ENCODE data around the gene ISCA2. TPM values are rescaled to one million over a fixed set of nuclear protein-coding genes. Genes with fewer than 3 reads are reported as not detected.
"Not testable (repeated sequence)": the region's sequence is repeated elsewhere in the genome, so short reads cannot be mapped to it uniquely, and the experiment has no call there.

Gene ISCA2
- total and polyA plus RNA-seq, 2 donors (not counting 1 experiment from before 2014, with no cell fraction given): 11.7 to 32.1 TPM

GRCh38 chr14:74532246-74532645 is 38.7 kb downstream of the ISCA2 start:
- DNase-seq (ENCODE audit: low read depth in 2 of 2): no peak
- no peaks in the 10 kb centered on the region for H3K27me3 ChIP-seq (ENCODE audit: control insufficient read depth, insufficient read depth, low read length)
- no peaks in the 10 kb centered on the region for H3K4me1 ChIP-seq (ENCODE audit: control insufficient read depth, extremely low read depth, insufficient read depth, low read length)
- no peak overlapping the region for H3K9ac ChIP-seq (ENCODE audit: insufficient read depth, low read length)
- H3K4me3 ChIP-seq (replicated peaks in 1 of 4; ENCODE audit: control extremely low read depth in 1 of 4, insufficient read depth in 1 of 4, low read depth in 3 of 4, low read length in 4 of 4): no peak overlapping the region
- no peak overlapping the region for H3K4me2 ChIP-seq (ENCODE audit: extremely low read depth, insufficient read depth, low read length)
- H2AFZ ChIP-seq (ENCODE audit: low read length): no peak overlapping the region
- H3K9me3 ChIP-seq (ENCODE audit: control insufficient read depth, insufficient read depth, low read depth, low read length): no peaks in the 10 kb centered on the region
- no peaks in the 10 kb centered on the region for H3K79me2 ChIP-seq (ENCODE audit: control insufficient read depth, insufficient read depth, low read length)
- no peak for TF ChIP-seq CTCF (conservative IDR thresholded peaks at IDR 0.05 in 1 of 2, IDR thresholded peaks at IDR 0.05 in 1 of 2; ENCODE audit: low read depth in 1 of 2, low read length in 2 of 2)
- no peak for TF ChIP-seq EZH2 (IDR thresholded peaks at IDR 0.05; ENCODE audit: low read length, missing control alignments)
- H3K36me3 ChIP-seq (ENCODE audit: control insufficient read depth, insufficient read depth, low read length): peaks cover 30% of the 10 kb centered on the region
- no peaks in the 10 kb centered on the region for H4K20me1 ChIP-seq (ENCODE audit: control insufficient read depth, extremely low read depth, insufficient read depth, low read length)
- no peak overlapping the region for H3K27ac ChIP-seq (ENCODE audit: insufficient read depth, low read length)

- Histone ChIP-seq H3K9me3 (ENCODE audit: control insufficient read depth, insufficient read depth, low read depth, low read length) (no peaks in the 10 kb centered on the region), H4K20me1 (ENCODE audit: control insufficient read depth, extremely low read depth, insufficient read depth, low read length) (no peaks in the 10 kb centered on the region), H3K4me3 (replicated peaks in 1 of 4; ENCODE audit: control extremely low read depth in 1 of 4, insufficient read depth in 1 of 4, low read depth in 3 of 4, low read length in 4 of 4) (no peak overlapping the region), H3K36me3 (ENCODE audit: control insufficient read depth, insufficient read depth, low read length) (peaks cover 31% of the 10 kb centered on the region), H3K27me3 (ENCODE audit: control insufficient read depth, insufficient read depth, low read length) (no peaks in the 10 kb centered on the region), H3K4me2 (ENCODE audit: extremely low read depth, insufficient read depth, low read length) (no peak overlapping the region), H3K27ac (ENCODE audit: insufficient read depth, low read length) (no peak overlapping the region), H3K79me2 (ENCODE audit: control insufficient read depth, insufficient read depth, low read length) (no peaks in the 10 kb centered on the region), H2AFZ (ENCODE audit: low read length) (no peak overlapping the region), H3K9ac (ENCODE audit: insufficient read depth, low read length) (no peak overlapping the region), H3K4me1 (ENCODE audit: control insufficient read depth, extremely low read depth, insufficient read depth, low read length) (no peaks in the 10 kb centered on the region)
- no peak for DNase-seq (ENCODE audit: low read depth in 2 of 2)
- no peak for TF ChIP-seq EZH2 (IDR thresholded peaks at IDR 0.05; ENCODE audit: low read length, missing control alignments)
- TF ChIP-seq CTCF (conservative IDR thresholded peaks at IDR 0.05 in 1 of 2, IDR thresholded peaks at IDR 0.05 in 1 of 2; ENCODE audit: low read depth in 1 of 2, low read length in 2 of 2): no peak
Measured at GRCh38 chr14:74533576-74533975, 40.0 kb downstream of the ISCA2 start.

GRCh38 chr14:74535756-74536325 is 42.3 kb downstream of the ISCA2 start:
- no peaks in the 10 kb centered on the region for H3K9me3 ChIP-seq (ENCODE audit: control insufficient read depth, insufficient read depth, low read depth, low read length)
- peaks cover 2% of the 10 kb centered on the region for H3K4me1 ChIP-seq (ENCODE audit: control insufficient read depth, extremely low read depth, insufficient read depth, low read length)
- H3K36me3 ChIP-seq (ENCODE audit: control insufficient read depth, insufficient read depth, low read length): peaks cover 25% of the 10 kb centered on the region
- H3K9ac ChIP-seq (ENCODE audit: insufficient read depth, low read length): no peak overlapping the region
- no peak overlapping the region for H3K4me2 ChIP-seq (ENCODE audit: extremely low read depth, insufficient read depth, low read length)
- TF ChIP-seq EZH2 (IDR thresholded peaks at IDR 0.05; ENCODE audit: low read length, missing control alignments) (no peak), CTCF (conservative IDR thresholded peaks at IDR 0.05 in 1 of 2, IDR thresholded peaks at IDR 0.05 in 1 of 2; ENCODE audit: low read depth in 1 of 2, low read length in 2 of 2) (no peak)
- H3K27me3 ChIP-seq (ENCODE audit: control insufficient read depth, insufficient read depth, low read length): no peaks in the 10 kb centered on the region
- no peak overlapping the region for H2AFZ ChIP-seq (ENCODE audit: low read length)
- no peak overlapping the region for H3K4me3 ChIP-seq (replicated peaks in 1 of 4; ENCODE audit: control extremely low read depth in 1 of 4, insufficient read depth in 1 of 4, low read depth in 3 of 4, low read length in 4 of 4)
- H3K27ac ChIP-seq (ENCODE audit: insufficient read depth, low read length): no peak overlapping the region
- no peaks in the 10 kb centered on the region for H4K20me1 ChIP-seq (ENCODE audit: control insufficient read depth, extremely low read depth, insufficient read depth, low read length)
- no peak for DNase-seq (ENCODE audit: low read depth in 2 of 2)
- H3K79me2 ChIP-seq (ENCODE audit: control insufficient read depth, insufficient read depth, low read length): no peaks in the 10 kb centered on the region

- not testable (repeated sequence) for H3K4me1 ChIP-seq (ENCODE audit: control insufficient read depth, extremely low read depth, insufficient read depth, low read length); H3K27me3 ChIP-seq (ENCODE audit: control insufficient read depth, insufficient read depth, low read length); H3K9ac ChIP-seq (ENCODE audit: insufficient read depth, low read length); H3K79me2 ChIP-seq (ENCODE audit: control insufficient read depth, insufficient read depth, low read length); H3K9me3 ChIP-seq (ENCODE audit: control insufficient read depth, insufficient read depth, low read depth, low read length); H3K27ac ChIP-seq (ENCODE audit: insufficient read depth, low read length); DNase-seq (ENCODE audit: low read depth in 2 of 2); H3K4me3 ChIP-seq (replicated peaks in 1 of 4; ENCODE audit: control extremely low read depth in 1 of 4, insufficient read depth in 1 of 4, low read depth in 3 of 4, low read length in 4 of 4); H4K20me1 ChIP-seq (ENCODE audit: control insufficient read depth, extremely low read depth, insufficient read depth, low read length); H3K4me2 ChIP-seq (ENCODE audit: extremely low read depth, insufficient read depth, low read length); H2AFZ ChIP-seq (ENCODE audit: low read length)
- H3K36me3 ChIP-seq (ENCODE audit: control insufficient read depth, insufficient read depth, low read length): peaks cover 27% of the 10 kb centered on the region
Measured at GRCh38 chr14:74536336-74536735, 42.8 kb downstream of the ISCA2 start.
